Measurements from ENCODE around the gene MYO1A.
A peak's percentile ranks its signal among the peaks of the same experiment; 100 is the strongest.

DNA sequence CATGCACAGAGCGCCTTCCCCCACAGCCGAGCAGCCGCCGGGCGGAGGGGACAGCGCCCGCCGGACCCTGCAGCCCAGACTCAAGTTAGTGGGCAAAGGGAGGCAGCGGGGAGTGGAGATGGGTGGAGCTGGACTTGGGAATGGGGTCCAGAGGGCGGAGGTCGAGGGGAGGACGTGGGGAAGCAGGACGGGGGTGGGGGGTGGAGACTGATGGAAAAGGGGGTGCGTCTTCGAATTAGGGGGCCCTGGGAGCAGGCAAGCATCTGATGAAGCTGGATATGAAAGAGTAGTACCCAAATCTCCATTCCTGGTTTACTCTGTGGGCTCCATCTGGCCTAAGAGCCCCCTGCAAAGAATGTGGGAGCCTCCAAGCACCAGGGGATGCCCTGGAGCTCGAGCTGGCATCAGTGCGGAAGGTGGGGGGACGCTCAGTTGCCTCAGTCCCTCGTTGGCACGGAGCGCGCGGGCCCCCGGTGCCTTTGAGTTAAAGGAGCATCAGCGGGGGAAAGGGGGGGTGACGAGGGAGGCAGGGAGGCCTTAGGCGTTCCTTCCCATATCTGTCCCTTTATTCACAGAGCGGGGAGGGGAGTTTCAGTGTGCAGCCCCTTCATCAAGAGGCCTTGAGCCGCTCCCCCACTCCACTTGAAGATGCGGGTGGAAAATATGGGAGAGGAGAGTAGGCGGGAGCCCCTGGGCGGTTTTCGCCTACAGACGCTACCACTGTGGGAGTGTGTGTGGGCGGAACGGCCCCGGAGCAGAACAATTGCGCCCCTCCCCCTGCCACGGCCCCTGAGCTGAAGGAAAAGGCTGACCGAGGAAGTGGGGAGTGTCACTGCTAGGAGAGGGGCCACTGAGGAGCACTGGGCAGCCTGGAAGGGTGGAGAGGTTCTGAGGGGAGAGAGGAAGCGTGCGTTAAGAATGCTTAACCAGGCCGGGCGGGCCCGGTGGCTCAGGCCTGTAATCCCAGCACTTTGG is 39.6 kb upstream of the MYO1A start:
- TF ChIP-seq, protein P1, sequence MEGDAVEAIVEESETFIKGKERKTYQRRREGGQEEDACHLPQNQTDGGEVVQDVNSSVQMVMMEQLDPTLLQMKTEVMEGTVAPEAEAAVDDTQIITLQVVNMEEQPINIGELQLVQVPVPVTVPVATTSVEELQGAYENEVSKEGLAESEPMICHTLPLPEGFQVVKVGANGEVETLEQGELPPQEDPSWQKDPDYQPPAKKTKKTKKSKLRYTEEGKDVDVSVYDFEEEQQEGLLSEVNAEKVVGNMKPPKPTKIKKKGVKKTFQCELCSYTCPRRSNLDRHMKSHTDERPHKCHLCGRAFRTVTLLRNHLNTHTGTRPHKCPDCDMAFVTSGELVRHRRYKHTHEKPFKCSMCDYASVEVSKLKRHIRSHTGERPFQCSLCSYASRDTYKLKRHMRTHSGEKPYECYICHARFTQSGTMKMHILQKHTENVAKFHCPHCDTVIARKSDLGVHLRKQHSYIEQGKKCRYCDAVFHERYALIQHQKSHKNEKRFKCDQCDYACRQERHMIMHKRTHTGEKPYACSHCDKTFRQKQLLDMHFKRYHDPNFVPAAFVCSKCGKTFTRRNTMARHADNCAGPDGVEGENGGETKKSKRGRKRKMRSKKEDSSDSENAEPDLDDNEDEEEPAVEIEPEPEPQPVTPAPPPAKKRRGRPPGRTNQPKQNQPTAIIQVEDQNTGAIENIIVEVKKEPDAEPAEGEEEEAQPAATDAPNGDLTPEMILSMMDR (IDR thresholded peaks at IDR 0.05) = no peak
- TF ChIP-seq EP300 (IDR thresholded peaks at IDR 0.05) = no peak
- TF ChIP-seq POLR2A (IDR thresholded peaks at IDR 0.05) = peak in 1 of 2 donors; percentile 40
- peak; percentile 43 for TF ChIP-seq POLR2AphosphoS5 (IDR thresholded peaks at IDR 0.05)
